NT2/D1 (cell line): ENCODE results near the gene CD300H.

Experiments used
- DNase-seq: peaks from one replicate; pipeline ENCODE4 v3.0.0-alpha.2; 2011; ENCODE audit warnings: low read depth, low spot score
- H3K27me3 ChIP-seq: 2 replicates; pipeline ENCODE4 v1.6.0; 2011; ENCODE audit warnings: mild to moderate bottlenecking; ENCODE audit not compliant: insufficient read length, insufficient read depth
- H3K36me3 ChIP-seq: 2 replicates; pipeline ENCODE4 v1.6.1; 2011; ENCODE audit warnings: mild to moderate bottlenecking, low read length, mixed read lengths; ENCODE audit not compliant: insufficient read depth, insufficient read length
- H3K4me1 ChIP-seq: 2 replicates; pipeline ENCODE4 v1.5.1; 2011; ENCODE audit not compliant: insufficient read depth, insufficient read length
- H3K4me3 ChIP-seq: 2 replicates; pipeline ENCODE4 v1.5.1; 2011; ENCODE audit warnings: low read depth; ENCODE audit not compliant: insufficient read length
- H3K9ac ChIP-seq: 2 replicates; pipeline ENCODE4 v1.6.0; 2011; ENCODE audit warnings: low read depth; ENCODE audit not compliant: insufficient read length
- H3K9me3 ChIP-seq: 2 replicates; pipeline ENCODE4 v1.5.1; 2011; ENCODE audit warnings: mild to moderate bottlenecking, low read length; ENCODE audit not compliant: insufficient read depth
- SUZ12 ChIP-seq: IDR thresholded peaks from 2 replicates; pipeline ENCODE4 v1.6.1; 2011; ENCODE audit not compliant: insufficient read length, insufficient read depth; ENCODE audit errors: extremely low read depth
- YY1 ChIP-seq: IDR thresholded peaks from 2 replicates; pipeline ENCODE4 v1.6.1; 2011; ENCODE audit not compliant: insufficient read length, insufficient read depth
- ZNF274 ChIP-seq: IDR thresholded peaks from 2 replicates; pipeline ENCODE4 v1.6.1; 2011; ENCODE audit warnings: mild to moderate bottlenecking, low read depth, low read length

The CD300H gene

GRCh38 chr17:74567397-74567796 lies at the start of gene CD300H:
TSS of gene CD300H (minus strand) at chr17:74567509.
- Histone ChIP-seq H3K27me3 (peaks cover 17% of the 10 kb centered on the region), H3K9me3 (no peaks in the 10 kb centered on the region), H3K9ac (no peak within 1 kb of the TSS), H3K4me3 (no peak within 1 kb of the TSS), H3K36me3 (no peaks in the 10 kb centered on the region), H3K4me1 (peaks cover 8% of the 10 kb centered on the region)
- TF ChIP-seq SUZ12 (no peak), YY1 (no peak), ZNF274 (no peak)
- no peak for DNase-seq

DNA sequence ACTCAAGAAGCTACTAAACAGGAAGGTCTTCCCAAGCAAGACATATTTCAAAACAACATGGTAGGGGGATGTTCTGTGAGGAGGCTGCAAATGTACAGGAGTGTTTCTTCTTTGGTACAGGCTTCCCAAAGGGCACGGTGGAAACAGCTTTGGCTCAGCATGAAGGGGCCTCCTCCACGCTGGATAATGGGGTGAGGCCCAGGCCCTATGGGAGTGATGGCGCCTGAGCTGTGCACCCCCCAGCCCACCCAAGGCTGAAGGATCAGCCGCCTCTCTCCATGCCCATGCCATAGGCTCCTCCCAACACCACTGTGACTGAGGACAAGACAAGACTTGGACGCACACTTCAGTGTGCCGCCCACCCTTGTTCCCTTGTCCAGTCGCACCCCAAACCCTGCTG lies 49.4 kb upstream of the CD300H start:
- Histone ChIP-seq H3K4me1 (no peaks in the 10 kb centered on the region), H3K9ac (no peak overlapping the region), H3K36me3 (no peaks in the 10 kb centered on the region), H3K9me3 (no peaks in the 10 kb centered on the region; the same call in 1 of the 2 replicates), H3K27me3 (peaks cover 72% of the 10 kb centered on the region), H3K4me3 (no peak overlapping the region)
- no peak for DNase-seq
- TF ChIP-seq ZNF274 (no peak), SUZ12 (no peak), YY1 (no peak)

GRCh38 chr17:74612046-74612445 lies 44.7 kb upstream of the CD300H start:
- Histone ChIP-seq H3K27me3 (peaks cover 92% of the 10 kb centered on the region), H3K4me3 (no peak overlapping the region), H3K9me3 (no peaks in the 10 kb centered on the region; the same call in 1 of the 2 replicates), H3K9ac (no peak overlapping the region), H3K36me3 (no peaks in the 10 kb centered on the region), H3K4me1 (no peaks in the 10 kb centered on the region)
- TF ChIP-seq SUZ12, result no peak
- TF ChIP-seq ZNF274, result no peak
- TF ChIP-seq YY1, result no peak
- no peak for DNase-seq

DNA sequence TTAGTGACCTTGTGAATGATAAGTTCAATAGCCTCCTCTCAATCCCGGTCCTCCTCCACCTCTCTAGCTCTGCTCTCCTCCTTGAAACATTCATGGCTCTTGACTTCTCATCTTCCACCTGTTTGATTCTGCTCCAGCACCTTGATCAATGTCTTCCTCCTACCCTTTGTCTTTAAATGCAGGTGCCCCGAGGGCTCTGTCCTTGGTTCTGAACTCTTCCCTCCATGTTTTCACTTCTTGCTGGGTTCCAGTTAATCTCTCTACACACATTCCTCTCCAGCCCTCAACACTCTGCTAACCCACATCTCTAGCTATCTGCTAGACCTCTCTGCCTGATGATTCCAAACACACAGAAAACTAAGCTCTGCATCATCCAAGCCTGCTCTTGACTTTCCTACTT lies 42.8 kb upstream of the CD300H start:
- Histone ChIP-seq H3K4me3 (no peak overlapping the region), H3K9ac (no peak overlapping the region), H3K27me3 (peaks cover 74% of the 10 kb centered on the region), H3K4me1 (no peaks in the 10 kb centered on the region), H3K36me3 (no peaks in the 10 kb centered on the region), H3K9me3 (no peaks in the 10 kb centered on the region)
- TF ChIP-seq ZNF274, result no peak
- DNase-seq, result peak; percentile 5

- H3K9ac ChIP-seq, result no peak overlapping the region
- DNase-seq, result no peak
- H3K4me1 ChIP-seq, result no peaks in the 10 kb centered on the region
- TF ChIP-seq ZNF274, result no peak
- H3K36me3 ChIP-seq, result no peaks in the 10 kb centered on the region
- H3K27me3 ChIP-seq, result peaks cover 61% of the 10 kb centered on the region
- H3K9me3 ChIP-seq, result no peaks in the 10 kb centered on the region
- H3K4me3 ChIP-seq, result no peak overlapping the region
These were observed 41.2 kb upstream of the CD300H start for GRCh38 chr17:74608511-74608910.

DNA sequence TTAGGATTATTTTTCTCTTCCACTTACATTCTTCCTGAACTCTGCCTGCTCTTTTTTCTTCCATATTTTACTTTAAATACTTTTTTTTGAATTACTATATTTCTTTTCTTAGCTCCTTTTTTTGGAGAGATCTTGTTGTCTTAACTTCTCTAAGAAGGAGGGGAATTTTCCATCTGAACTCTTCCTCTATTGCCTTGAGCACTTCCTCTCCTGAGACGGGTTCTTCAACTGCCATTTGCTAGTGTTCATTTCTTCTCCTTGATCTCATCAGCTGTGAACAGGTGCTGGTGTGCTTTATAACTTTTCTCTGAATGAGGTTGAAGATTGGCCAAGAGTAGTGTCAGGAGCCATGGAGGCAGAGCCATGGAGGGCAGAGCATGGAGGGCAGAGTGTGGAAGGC lies 39.9 kb upstream of the CD300H start:
- TF ChIP-seq ZNF274, result no peak
- TF ChIP-seq SUZ12, result no peak
- no peak for TF ChIP-seq YY1
- no peaks in the 10 kb centered on the region for H3K36me3 ChIP-seq
- no peak overlapping the region for H3K9ac ChIP-seq
- H3K4me3 ChIP-seq, result no peak overlapping the region
- H3K27me3 ChIP-seq, result peaks cover 50% of the 10 kb centered on the region
- H3K4me1 ChIP-seq, result no peaks in the 10 kb centered on the region
- DNase-seq, result no peak
- H3K9me3 ChIP-seq, result no peaks in the 10 kb centered on the region

GRCh38 chr17:74606050-74606449 lies 38.7 kb upstream of the CD300H start:
- DNase-seq, result no peak
- H3K9me3 ChIP-seq, result no peaks in the 10 kb centered on the region
- peaks cover 39% of the 10 kb centered on the region for H3K27me3 ChIP-seq
- H3K9ac ChIP-seq, result no peak overlapping the region
- TF ChIP-seq SUZ12 (no peak), YY1 (no peak), ZNF274 (no peak)
- no peaks in the 10 kb centered on the region for H3K36me3 ChIP-seq
- H3K4me3 ChIP-seq, result no peak overlapping the region
- H3K4me1 ChIP-seq, result no peaks in the 10 kb centered on the region

DNA sequence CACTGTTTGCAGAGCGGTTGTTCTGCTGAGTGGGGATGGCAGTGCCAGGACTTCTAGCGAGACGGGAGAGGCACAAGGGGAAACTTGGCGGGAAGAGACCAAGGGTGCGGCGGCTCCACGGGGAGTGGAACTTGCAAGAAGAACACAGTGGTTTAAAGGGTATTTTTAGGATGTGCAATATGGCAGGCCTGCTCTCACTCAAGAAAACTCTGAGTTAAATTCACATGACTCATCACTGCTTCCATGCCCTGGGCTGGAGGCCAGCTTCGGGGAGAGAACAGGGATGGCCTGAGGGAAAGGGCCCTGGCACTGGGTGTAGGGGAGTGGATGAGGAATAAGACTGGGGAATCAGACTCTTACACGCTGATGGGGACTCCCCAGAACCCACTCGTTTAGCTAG lies 38.1 kb upstream of the CD300H start:
- Histone ChIP-seq H3K36me3 (no peaks in the 10 kb centered on the region), H3K9me3 (no peaks in the 10 kb centered on the region), H3K27me3 (peaks cover 32% of the 10 kb centered on the region), H3K9ac (no peak overlapping the region), H3K4me3 (no peak overlapping the region), H3K4me1 (no peaks in the 10 kb centered on the region)
- no peak for TF ChIP-seq YY1
- no peak for DNase-seq
